CD8-positive, alpha-beta memory T cell (primary cell): ENCODE data around the gene RCN1. TPM values are rescaled to one million over a fixed set of nuclear protein-coding genes. Genes with fewer than 3 reads are reported as not detected.

ENCODE experiments used
- CTCF ChIA-PET: fragments of 350-600 bp; sonication (Branson Sonifier 250); formaldehyde crosslinking; loops from one replicate; lab custom pipeline; 2021; ENCODE audit warnings: antibody characterized with exemption; lab: Charles Lee
- POLR2A ChIA-PET: fragments of 350-600 bp; sonication (Branson Sonifier 250); formaldehyde crosslinking; loops from one replicate; lab custom pipeline; 2021; ENCODE audit warnings: antibody characterized with exemption; lab: Charles Lee
- DNase-seq, 5 donors: peaks; one replicate each; pipeline versions ENCODE4 v3.0.0 to v3.0.0-alpha.2; 2020 to 2022; ENCODE audit warnings: mixed read lengths in 1 of 5
- H3K27ac ChIP-seq: one replicate; pipeline ENCODE4 v1.7.0; 2013; ENCODE audit warnings: low read depth, mild to moderate bottlenecking, low read length, moderate library complexity
- H3K27me3 ChIP-seq: 2 replicates; pipeline ENCODE4 v1.7.0; 2013; ENCODE audit warnings: low read length, mild to moderate bottlenecking; ENCODE audit not compliant: insufficient read depth, poor library complexity, severe bottlenecking
- H3K36me3 ChIP-seq: 2 replicates; pipeline ENCODE4 v1.7.0; 2013; ENCODE audit warnings: mild to moderate bottlenecking, low read length, moderate library complexity; ENCODE audit not compliant: insufficient read depth
- H3K4me1 ChIP-seq: 2 replicates; pipeline ENCODE4 v1.7.0; 2013; ENCODE audit warnings: mild to moderate bottlenecking, low read length, moderate library complexity; ENCODE audit not compliant: insufficient read depth
- H3K4me3 ChIP-seq: 2 replicates; pipeline ENCODE4 v1.7.0; 2013; ENCODE audit warnings: mild to moderate bottlenecking, low read length
- H3K9me3 ChIP-seq: 2 replicates; pipeline ENCODE4 v1.7.0; 2013; ENCODE audit warnings: mild to moderate bottlenecking, low read length
- H3K27ac Mint-ChIP-seq, 8 donors: one replicate each; pipeline ENCODE4 v1.8.0; 2020 to 2021; ENCODE audit warnings: mixed read lengths in 8 of 8, mild to moderate bottlenecking in 6 of 8, inconsistent platforms in 3 of 8, moderate library complexity in 3 of 8
- H3K27me3 Mint-ChIP-seq, 2 donors: one replicate each; pipeline ENCODE4 v1.8.0; 2020 to 2021; ENCODE audit warnings: mixed read lengths in 2 of 2, mild to moderate bottlenecking in 1 of 2, moderate library complexity in 1 of 2
- H3K36me3 Mint-ChIP-seq, 3 donors: one replicate each; pipeline ENCODE4 v1.8.0; 2020 to 2021; ENCODE audit warnings: mixed read lengths in 3 of 3, inconsistent platforms in 1 of 3, mild to moderate bottlenecking in 1 of 3
- H3K4me1 Mint-ChIP-seq, 3 donors: one replicate each; pipeline ENCODE4 v1.8.0; 2020 to 2021; ENCODE audit warnings: mixed read lengths in 3 of 3, inconsistent platforms in 1 of 3, mild to moderate bottlenecking in 1 of 3
- H3K4me3 Mint-ChIP-seq, 7 donors: one replicate each; pipeline ENCODE4 v1.8.0; 2020 to 2021; ENCODE audit warnings: mixed read lengths in 7 of 7, mild to moderate bottlenecking in 6 of 7, moderate library complexity in 4 of 7, inconsistent platforms in 2 of 7
- H3K9me3 Mint-ChIP-seq, 5 donors: one replicate each; pipeline ENCODE4 v1.8.0; 2020 to 2022; ENCODE audit warnings: mixed read lengths in 5 of 5, mild to moderate bottlenecking in 3 of 5, moderate library complexity in 2 of 5, inconsistent platforms in 1 of 5
- polyA plus RNA-seq: library from polyadenylated mRNA; unstranded; fragments of 300-500 nt; fragmentation: Illumina TruSeq; gene quantifications from one replicate; pipeline ENCODE4 v1.2.3, GENCODE V29; 2021
- total RNA-seq, 2 experiments: library from RNA; stranded (reverse); gene quantifications; one replicate each; pipeline ENCODE4 v1.2.3, GENCODE V29; 2021

Gene RCN1
- total and polyA plus RNA-seq, 3 experiments from 2014 or later = 23.6 to 35.1 (median 30.9) TPM

GRCh38 chr11:32107647-32108046, 16.8 kb downstream of the RCN1 start:
- Mint-ChIP-seq H3K9me3 (no peaks in the 10 kb centered on the region), H3K36me3 (peaks cover 4 to 24% (median 10%) of the 10 kb centered on the region in 3 donors), H3K4me1 (no peaks in the 10 kb centered on the region), H3K4me3 (no peak overlapping the region), H3K27me3 (peaks cover 0 to 9% of the 10 kb centered on the region in 2 donors), H3K27ac (no peak overlapping the region)
- H3K4me3 ChIP-seq = no peak overlapping the region
- ChIA-PET POLR2A (no interaction called here), CTCF (no interaction called here)
- DNase-seq = no peak
- no peaks in the 10 kb centered on the region for H3K9me3 ChIP-seq
- H3K27ac ChIP-seq = no peak overlapping the region
- peaks cover 3% of the 10 kb centered on the region for H3K36me3 ChIP-seq
- no peaks in the 10 kb centered on the region for H3K27me3 ChIP-seq
- no peaks in the 10 kb centered on the region for H3K4me1 ChIP-seq

DNA sequence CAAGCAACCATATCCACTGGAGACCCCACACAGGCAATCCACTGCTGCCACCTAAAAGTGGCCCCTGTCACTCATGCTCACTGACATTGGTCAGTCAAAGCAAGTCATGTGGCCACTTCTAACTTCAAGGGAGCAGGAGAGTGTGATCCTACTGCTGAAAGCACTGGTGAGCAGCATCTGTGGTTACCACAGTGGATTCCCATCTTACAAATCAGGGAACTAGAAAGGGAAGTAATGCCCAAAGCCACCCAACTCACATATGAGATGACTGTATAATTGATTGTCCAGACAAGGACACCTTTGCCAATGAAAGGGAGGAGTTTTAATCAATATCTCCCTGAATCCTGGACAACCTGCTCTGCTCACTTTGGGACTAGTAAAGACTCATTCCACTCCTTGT, 17.7 kb downstream of the RCN1 start:
- peaks cover under 1 to 18% of the 10 kb centered on the region in 2 donors for H3K27me3 Mint-ChIP-seq
- no peaks in the 10 kb centered on the region for H3K4me1 ChIP-seq
- H3K36me3 ChIP-seq = no peaks in the 10 kb centered on the region
- H3K4me3 Mint-ChIP-seq = no peak overlapping the region
- no peak overlapping the region for H3K4me3 ChIP-seq
- no peak for DNase-seq
- H3K9me3 Mint-ChIP-seq = no peaks in the 10 kb centered on the region
- no peak overlapping the region for H3K27ac Mint-ChIP-seq
- peaks cover 4 to 15% (median 7%) of the 10 kb centered on the region in 3 donors for H3K36me3 Mint-ChIP-seq
- CTCF ChIA-PET = no interaction called here
- POLR2A ChIA-PET = no interaction called here
- H3K27ac ChIP-seq = no peak overlapping the region
- H3K4me1 Mint-ChIP-seq = no peaks in the 10 kb centered on the region
- no peaks in the 10 kb centered on the region for H3K27me3 ChIP-seq
- no peaks in the 10 kb centered on the region for H3K9me3 ChIP-seq

DNA sequence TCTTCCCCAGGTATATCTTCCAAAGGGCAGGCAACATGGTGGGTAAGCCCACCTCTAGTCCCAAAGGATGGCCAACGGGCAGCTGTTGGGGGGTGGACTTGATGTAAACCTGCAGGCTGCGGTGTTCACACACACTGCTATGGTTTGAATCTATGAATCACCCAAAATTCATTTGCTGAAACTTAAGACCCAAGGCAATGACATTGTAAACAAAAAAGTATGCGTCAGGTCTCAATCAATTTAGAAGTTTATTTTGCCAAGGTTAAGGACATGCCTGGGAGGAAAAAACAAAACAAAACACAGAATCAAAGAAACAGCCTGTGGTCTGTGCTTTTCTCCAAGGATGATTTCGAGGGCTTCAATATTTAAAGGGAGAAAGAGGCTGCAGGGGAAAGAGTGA, 18.3 kb downstream of the RCN1 start:
- Mint-ChIP-seq H3K4me3 (no peak overlapping the region), H3K27me3 (peaks cover 3 to 21% of the 10 kb centered on the region in 2 donors), H3K27ac (no peak overlapping the region), H3K9me3 (no peaks in the 10 kb centered on the region), H3K36me3 (peaks cover 4 to 9% (median 5%) of the 10 kb centered on the region in 3 donors), H3K4me1 (no peaks in the 10 kb centered on the region)
- Histone ChIP-seq H3K9me3 (no peaks in the 10 kb centered on the region), H3K36me3 (no peaks in the 10 kb centered on the region), H3K27ac (no peak overlapping the region), H3K4me1 (no peaks in the 10 kb centered on the region), H3K4me3 (no peak overlapping the region), H3K27me3 (no peaks in the 10 kb centered on the region)
- DNase-seq = no peak
- ChIA-PET CTCF (no interaction called here), POLR2A (no interaction called here)

GRCh38 chr11:32109592-32109991, 18.7 kb downstream of the RCN1 start:
- H3K9me3 Mint-ChIP-seq = no peaks in the 10 kb centered on the region
- CTCF ChIA-PET = no interaction called here
- POLR2A ChIA-PET = no interaction called here
- Histone ChIP-seq H3K4me1 (no peaks in the 10 kb centered on the region), H3K9me3 (no peaks in the 10 kb centered on the region), H3K27ac (no peak overlapping the region), H3K4me3 (no peak overlapping the region), H3K36me3 (no peaks in the 10 kb centered on the region), H3K27me3 (no peaks in the 10 kb centered on the region)
- peaks cover 4 to 8% (median 4%) of the 10 kb centered on the region in 3 donors for H3K36me3 Mint-ChIP-seq
- DNase-seq = no peak
- peaks cover 3 to 23% of the 10 kb centered on the region in 2 donors for H3K27me3 Mint-ChIP-seq
- no peaks in the 10 kb centered on the region for H3K4me1 Mint-ChIP-seq
- H3K27ac Mint-ChIP-seq = no peak overlapping the region
- H3K4me3 Mint-ChIP-seq = no peak overlapping the region

- POLR2A ChIA-PET = no interaction called here
- Histone ChIP-seq H3K36me3 (no peaks in the 10 kb centered on the region), H3K4me3 (no peak overlapping the region), H3K27ac (no peak overlapping the region), H3K9me3 (no peaks in the 10 kb centered on the region), H3K27me3 (no peaks in the 10 kb centered on the region), H3K4me1 (no peaks in the 10 kb centered on the region)
- Mint-ChIP-seq H3K36me3 (peaks cover 2 to 4% (median 3%) of the 10 kb centered on the region in 3 donors), H3K4me1 (no peaks in the 10 kb centered on the region), H3K27ac (no peak overlapping the region), H3K9me3 (no peaks in the 10 kb centered on the region), H3K4me3 (no peak overlapping the region), H3K27me3 (peaks cover 3 to 28% of the 10 kb centered on the region in 2 donors)
- no peak for DNase-seq
- CTCF ChIA-PET = no interaction called here
Measured at GRCh38 chr11:32110795-32111194, 19.9 kb downstream of the RCN1 start.

- peaks cover 0 to 2% (median 0%) of the 10 kb centered on the region in 3 donors for H3K4me1 Mint-ChIP-seq
- H3K4me3 ChIP-seq = no peak overlapping the region
- H3K36me3 Mint-ChIP-seq = peaks cover 0 to 4% (median 0%) of the 10 kb centered on the region in 3 donors
- ChIA-PET CTCF (interaction anchor here (0.7 kb wide), 1 partner anchor 10 kb away, joined by 3 read pairs; no protein-coding TSS in a partner anchor), POLR2A (no interaction called here)
- H3K27me3 Mint-ChIP-seq = peaks cover 3 to 34% of the 10 kb centered on the region in 2 donors
- DNase-seq = no peak
- no peaks in the 10 kb centered on the region for H3K9me3 Mint-ChIP-seq
- H3K27ac Mint-ChIP-seq = no peak overlapping the region
- no peaks in the 10 kb centered on the region for H3K36me3 ChIP-seq
- no peak overlapping the region for H3K27ac ChIP-seq
- no peaks in the 10 kb centered on the region for H3K4me1 ChIP-seq
- H3K4me3 Mint-ChIP-seq = no peak overlapping the region
- H3K27me3 ChIP-seq = no peaks in the 10 kb centered on the region
- H3K9me3 ChIP-seq = no peaks in the 10 kb centered on the region
Measured at GRCh38 chr11:32113200-32113919, 22.5 kb downstream of the RCN1 start.

DNA sequence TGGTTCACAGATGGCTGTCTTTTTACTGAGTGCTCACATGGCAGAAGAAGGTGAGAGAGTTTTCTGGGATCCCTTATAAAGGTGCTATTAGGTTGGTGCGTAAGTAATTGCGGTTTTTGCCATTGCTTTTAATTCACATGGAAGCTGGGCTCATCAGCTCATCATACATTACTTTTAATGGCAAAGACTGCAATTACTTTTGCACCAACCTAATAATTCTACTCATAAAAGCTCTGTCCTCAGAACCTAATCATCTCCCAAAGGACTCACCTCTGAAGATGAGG, 23.0 kb downstream of the RCN1 start:
- CTCF ChIA-PET = interaction anchor here (0.7 kb wide), 1 partner anchor 10 kb away, joined by 3 read pairs; no protein-coding TSS in a partner anchor
- Mint-ChIP-seq H3K9me3 (no peaks in the 10 kb centered on the region), H3K27ac (no peak overlapping the region), H3K36me3 (peaks cover 0 to 4% (median 0%) of the 10 kb centered on the region in 3 donors), H3K4me1 (peaks cover 0 to 2% (median 0%) of the 10 kb centered on the region in 3 donors), H3K4me3 (no peak overlapping the region), H3K27me3 (peaks cover 3 to 34% of the 10 kb centered on the region in 2 donors)
- H3K27me3 ChIP-seq = no peaks in the 10 kb centered on the region
- H3K9me3 ChIP-seq = no peaks in the 10 kb centered on the region
- no peak overlapping the region for H3K27ac ChIP-seq
- H3K4me1 ChIP-seq = no peaks in the 10 kb centered on the region
- H3K36me3 ChIP-seq = no peaks in the 10 kb centered on the region
- POLR2A ChIA-PET = no interaction called here
- DNase-seq = no peak
- H3K4me3 ChIP-seq = no peak overlapping the region

GRCh38 chr11:32115446-32115845, 24.6 kb downstream of the RCN1 start:
- H3K36me3 Mint-ChIP-seq = no peaks in the 10 kb centered on the region
- DNase-seq = no peak
- no peak overlapping the region for H3K4me3 ChIP-seq
- POLR2A ChIA-PET = no interaction called here
- H3K9me3 ChIP-seq = no peaks in the 10 kb centered on the region
- H3K27ac Mint-ChIP-seq = peak overlapping the region in 1 of 8 donors; percentile 59
- peaks cover 0 to 3% (median 0%) of the 10 kb centered on the region in 3 donors for H3K4me1 Mint-ChIP-seq
- CTCF ChIA-PET = no interaction called here
- H3K9me3 Mint-ChIP-seq = peaks cover 0 to 5% (median 4%) of the 10 kb centered on the region in 5 donors
- no peaks in the 10 kb centered on the region for H3K27me3 ChIP-seq
- H3K36me3 ChIP-seq = no peaks in the 10 kb centered on the region
- H3K27me3 Mint-ChIP-seq = peaks cover 4 to 34% of the 10 kb centered on the region in 2 donors
- no peak overlapping the region for H3K4me3 Mint-ChIP-seq
- H3K4me1 ChIP-seq = no peaks in the 10 kb centered on the region
- H3K27ac ChIP-seq = no peak overlapping the region
